HL-60 (cell line): Measurements from ENCODE around the gene USP47.

ENCODE experiments used
- POLR2AphosphoS5 ChIP-seq: IDR thresholded peaks from 2 replicates; pipeline ENCODE4 v1.6.1; 2012; ENCODE audit warnings: low read depth
- TF ChIP-seq, protein P1 (sequence below): IDR thresholded peaks from one replicate; pipeline ENCODE4 v1.5.1; 2011; ENCODE audit warnings: low read length, control low read depth, inconsistent platforms; ENCODE audit not compliant: insufficient read depth

DNA sequence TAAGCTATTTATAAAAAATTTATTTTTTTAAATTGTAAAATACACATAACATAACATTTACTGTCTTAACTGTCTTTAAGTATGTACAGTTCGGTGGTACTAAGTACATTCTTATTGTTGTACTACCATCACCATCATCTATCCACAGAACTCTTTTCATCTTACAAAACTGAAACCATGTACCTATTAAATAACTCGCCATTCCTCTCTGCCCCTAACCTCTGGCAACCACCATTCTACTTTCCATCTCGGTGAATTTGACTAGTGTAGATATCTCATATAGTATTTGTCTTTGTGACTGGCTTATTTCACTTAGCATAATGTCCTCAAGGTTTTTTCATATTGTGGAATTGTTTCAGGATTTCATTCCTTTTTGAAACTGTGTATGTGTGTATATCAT, 22.6 kb downstream of the USP47 start:
- TF ChIP-seq, protein P1, sequence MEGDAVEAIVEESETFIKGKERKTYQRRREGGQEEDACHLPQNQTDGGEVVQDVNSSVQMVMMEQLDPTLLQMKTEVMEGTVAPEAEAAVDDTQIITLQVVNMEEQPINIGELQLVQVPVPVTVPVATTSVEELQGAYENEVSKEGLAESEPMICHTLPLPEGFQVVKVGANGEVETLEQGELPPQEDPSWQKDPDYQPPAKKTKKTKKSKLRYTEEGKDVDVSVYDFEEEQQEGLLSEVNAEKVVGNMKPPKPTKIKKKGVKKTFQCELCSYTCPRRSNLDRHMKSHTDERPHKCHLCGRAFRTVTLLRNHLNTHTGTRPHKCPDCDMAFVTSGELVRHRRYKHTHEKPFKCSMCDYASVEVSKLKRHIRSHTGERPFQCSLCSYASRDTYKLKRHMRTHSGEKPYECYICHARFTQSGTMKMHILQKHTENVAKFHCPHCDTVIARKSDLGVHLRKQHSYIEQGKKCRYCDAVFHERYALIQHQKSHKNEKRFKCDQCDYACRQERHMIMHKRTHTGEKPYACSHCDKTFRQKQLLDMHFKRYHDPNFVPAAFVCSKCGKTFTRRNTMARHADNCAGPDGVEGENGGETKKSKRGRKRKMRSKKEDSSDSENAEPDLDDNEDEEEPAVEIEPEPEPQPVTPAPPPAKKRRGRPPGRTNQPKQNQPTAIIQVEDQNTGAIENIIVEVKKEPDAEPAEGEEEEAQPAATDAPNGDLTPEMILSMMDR = no peak
- TF ChIP-seq POLR2AphosphoS5 = no peak
